ENCODE measurements around the gene TBC1D23.
A peak's percentile ranks its signal among the peaks of the same experiment; 100 is the strongest.
"Not testable (repeated sequence)": the region's sequence is repeated elsewhere in the genome, so short reads cannot be mapped to it uniquely, and the experiment has no call there.

Gene TBC1D23

GRCh38 chr3:100333970-100334487, 73.2 kb downstream of the TBC1D23 start:
- peak overlapping the region; percentile 81 for H3K4me3 Mint-ChIP-seq
- no peak for DNase-seq (ENCODE audit: low spot score)
- no peaks in the 10 kb centered on the region for H3K27me3 Mint-ChIP-seq (ENCODE audit: low read depth)
- no peaks in the 10 kb centered on the region for H3K9me3 Mint-ChIP-seq
- H3K36me3 Mint-ChIP-seq (ENCODE audit: low read depth), result no peaks in the 10 kb centered on the region
- peaks cover 21% of the 10 kb centered on the region for H3K4me1 Mint-ChIP-seq (ENCODE audit: low read depth)
- H3K27ac Mint-ChIP-seq, result peak overlapping the region; percentile 60

GRCh38 chr3:100334488-100335351, 73.9 kb downstream of the TBC1D23 start, which contains the start of gene NIT2:
NIT2 (plus strand) TSS chr3:100334757; CDS start chr3:100334792, 35 bp downstream.
- Mint-ChIP-seq H3K27me3 (ENCODE audit: low read depth) (no peaks in the 10 kb centered on the region), H3K4me1 (ENCODE audit: low read depth) (peaks cover 21% of the 10 kb centered on the region), H3K4me3 (peak within 1 kb of the TSS; percentile 86), H3K27ac (peak within 1 kb of the TSS; percentile 90), H3K9me3 (no peaks in the 10 kb centered on the region), H3K36me3 (ENCODE audit: low read depth) (peaks cover 3% of the 10 kb centered on the region)
- DNase-seq (ENCODE audit: low spot score), result peak; percentile 81

GRCh38 chr3:100335434-100335833, 74.6 kb downstream of the TBC1D23 start:
- Mint-ChIP-seq H3K36me3 (ENCODE audit: low read depth) (peaks cover 5% of the 10 kb centered on the region), H3K27ac (peak overlapping the region; percentile 90), H3K27me3 (ENCODE audit: low read depth) (no peaks in the 10 kb centered on the region), H3K4me3 (peak overlapping the region; percentile 86), H3K4me1 (ENCODE audit: low read depth) (peaks cover 21% of the 10 kb centered on the region), H3K9me3 (no peaks in the 10 kb centered on the region)
- no peak for DNase-seq (ENCODE audit: low spot score)

- H3K4me1 Mint-ChIP-seq (ENCODE audit: low read depth), result peaks cover 21% of the 10 kb centered on the region
- not testable (repeated sequence) for H3K4me3 Mint-ChIP-seq; H3K27me3 Mint-ChIP-seq (ENCODE audit: low read depth); H3K9me3 Mint-ChIP-seq; DNase-seq (ENCODE audit: low spot score)
- H3K36me3 Mint-ChIP-seq (ENCODE audit: low read depth), result peaks cover 12% of the 10 kb centered on the region
- H3K27ac Mint-ChIP-seq, result peak overlapping the region; percentile 31
Measured at GRCh38 chr3:100336229-100336628, 75.4 kb downstream of the TBC1D23 start.

GRCh38 chr3:100338911-100339310, 78.1 kb downstream of the TBC1D23 start:
- DNase-seq (ENCODE audit: low spot score), result no peak
- no peaks in the 10 kb centered on the region for H3K27me3 Mint-ChIP-seq (ENCODE audit: low read depth)
- peaks cover 31% of the 10 kb centered on the region for H3K36me3 Mint-ChIP-seq (ENCODE audit: low read depth)
- H3K9me3 Mint-ChIP-seq, result no peaks in the 10 kb centered on the region
- no peak overlapping the region for H3K27ac Mint-ChIP-seq
- peaks cover 26% of the 10 kb centered on the region for H3K4me1 Mint-ChIP-seq (ENCODE audit: low read depth)
- no peak overlapping the region for H3K4me3 Mint-ChIP-seq

- no peak for DNase-seq (ENCODE audit: low spot score)
- H3K9me3 Mint-ChIP-seq, result no peaks in the 10 kb centered on the region
- H3K36me3 Mint-ChIP-seq (ENCODE audit: low read depth), result peaks cover 36% of the 10 kb centered on the region
- H3K27me3 Mint-ChIP-seq (ENCODE audit: low read depth), result no peaks in the 10 kb centered on the region
- no peak overlapping the region for H3K27ac Mint-ChIP-seq
- no peak overlapping the region for H3K4me3 Mint-ChIP-seq
- H3K4me1 Mint-ChIP-seq (ENCODE audit: low read depth), result peaks cover 26% of the 10 kb centered on the region
Measured at GRCh38 chr3:100339786-100340185, 79.0 kb downstream of the TBC1D23 start.

- Mint-ChIP-seq H3K4me1 (ENCODE audit: low read depth) (peaks cover 21% of the 10 kb centered on the region), H3K9me3 (no peaks in the 10 kb centered on the region), H3K27me3 (ENCODE audit: low read depth) (no peaks in the 10 kb centered on the region), H3K4me3 (no peak overlapping the region), H3K27ac (no peak overlapping the region), H3K36me3 (ENCODE audit: low read depth) (peaks cover 40% of the 10 kb centered on the region)
- no peak for DNase-seq (ENCODE audit: low spot score)
Measured at GRCh38 chr3:100340527-100340926, 79.7 kb downstream of the TBC1D23 start.

GRCh38 chr3:100348727-100349126, 87.9 kb downstream of the TBC1D23 start:
- no peak overlapping the region for H3K4me3 Mint-ChIP-seq
- peaks cover 65% of the 10 kb centered on the region for H3K36me3 Mint-ChIP-seq (ENCODE audit: low read depth)
- peaks cover 6% of the 10 kb centered on the region for H3K4me1 Mint-ChIP-seq (ENCODE audit: low read depth)
- DNase-seq (ENCODE audit: low spot score), result no peak
- H3K27ac Mint-ChIP-seq, result no peak overlapping the region
- no peaks in the 10 kb centered on the region for H3K27me3 Mint-ChIP-seq (ENCODE audit: low read depth)
- no peaks in the 10 kb centered on the region for H3K9me3 Mint-ChIP-seq

- not testable (repeated sequence) for H3K27ac Mint-ChIP-seq; H3K27me3 Mint-ChIP-seq (ENCODE audit: low read depth); H3K9me3 Mint-ChIP-seq; DNase-seq (ENCODE audit: low spot score); H3K4me3 Mint-ChIP-seq; H3K4me1 Mint-ChIP-seq (ENCODE audit: low read depth)
- peaks cover 61% of the 10 kb centered on the region for H3K36me3 Mint-ChIP-seq (ENCODE audit: low read depth)
Measured at GRCh38 chr3:100351770-100352169, 91.0 kb downstream of the TBC1D23 start.

- peaks cover 60% of the 10 kb centered on the region for H3K36me3 Mint-ChIP-seq (ENCODE audit: low read depth)
- H3K4me1 Mint-ChIP-seq (ENCODE audit: low read depth), result no peaks in the 10 kb centered on the region
- DNase-seq (ENCODE audit: low spot score), result no peak
- H3K27ac Mint-ChIP-seq, result no peak overlapping the region
- no peak overlapping the region for H3K4me3 Mint-ChIP-seq
- no peaks in the 10 kb centered on the region for H3K27me3 Mint-ChIP-seq (ENCODE audit: low read depth)
- no peaks in the 10 kb centered on the region for H3K9me3 Mint-ChIP-seq
Measured at GRCh38 chr3:100352296-100353231, 91.8 kb downstream of the TBC1D23 start.

GRCh38 chr3:100354850-100355249, 94.1 kb downstream of the TBC1D23 start:
- Mint-ChIP-seq H3K4me3 (no peak overlapping the region), H3K4me1 (ENCODE audit: low read depth) (no peaks in the 10 kb centered on the region), H3K9me3 (no peaks in the 10 kb centered on the region), H3K36me3 (ENCODE audit: low read depth) (peaks cover 63% of the 10 kb centered on the region), H3K27ac (no peak overlapping the region), H3K27me3 (ENCODE audit: low read depth) (no peaks in the 10 kb centered on the region)
- DNase-seq (ENCODE audit: low spot score), result no peak

- Mint-ChIP-seq H3K4me3 (no peak overlapping the region), H3K27me3 (ENCODE audit: low read depth) (no peaks in the 10 kb centered on the region), H3K36me3 (ENCODE audit: low read depth) (peaks cover 55% of the 10 kb centered on the region), H3K27ac (no peak overlapping the region), H3K9me3 (peaks cover 4% of the 10 kb centered on the region), H3K4me1 (ENCODE audit: low read depth) (no peaks in the 10 kb centered on the region)
- DNase-seq (ENCODE audit: low spot score), result no peak
Measured at GRCh38 chr3:100358413-100358812, 97.6 kb downstream of the TBC1D23 start.

- no peak for DNase-seq (ENCODE audit: low spot score)
- Mint-ChIP-seq H3K36me3 (ENCODE audit: low read depth) (peaks cover 58% of the 10 kb centered on the region), H3K4me3 (no peak overlapping the region), H3K9me3 (peaks cover 4% of the 10 kb centered on the region), H3K27ac (no peak overlapping the region), H3K27me3 (ENCODE audit: low read depth) (no peaks in the 10 kb centered on the region), H3K4me1 (ENCODE audit: low read depth) (no peaks in the 10 kb centered on the region)
Measured at GRCh38 chr3:100359035-100359434, 98.2 kb downstream of the TBC1D23 start.
